ENCODE measurements around the gene CCNY.

GRCh38 chr10:35308809-35309208 lies 27.5 kb upstream of the CCNY start:
- no peak for TF ChIP-seq ZNF407 (CRISPR knock-in tag; IDR thresholded peaks at IDR 0.05; ENCODE audit: not compliant biosample characterization)
- no peak for TF ChIP-seq TCF7 (IDR thresholded peaks at IDR 0.05; ENCODE audit: low read depth)
- TF ChIP-seq GABPA (IDR thresholded peaks at IDR 0.05; ENCODE audit: low read depth, low read length): no peak
- no peak for TF ChIP-seq GABPA (CRISPR knock-in tag; IDR thresholded peaks at IDR 0.05; ENCODE audit: low read depth)
- no peak for TF ChIP-seq MAX (IDR thresholded peaks at IDR 0.05)
- no peak for TF ChIP-seq DPF2 (CRISPR knock-in tag; IDR thresholded peaks at IDR 0.05; ENCODE audit: borderline replicate concordance, low read depth)
- TF ChIP-seq EZH2 (conservative IDR thresholded peaks at IDR 0.05; ENCODE audit: low read depth, low read length): no peak
- no peak for TF ChIP-seq ZNF704 (CRISPR knock-in tag; IDR thresholded peaks at IDR 0.05; ENCODE audit: borderline replicate concordance)
- TF ChIP-seq SOX6 (IDR thresholded peaks at IDR 0.05): no peak
- no peak for TF ChIP-seq SOX6 (CRISPR knock-in tag; IDR thresholded peaks at IDR 0.05)
- TF ChIP-seq SIX1 (CRISPR knock-in tag; IDR thresholded peaks at IDR 0.05; ENCODE audit: borderline replicate concordance): no peak
- TF ChIP-seq NFYB (CRISPR knock-in tag; IDR thresholded peaks at IDR 0.05): no peak

Data from HepG2 (cell line).